ENCODE data around the gene DGKH.

- TF ChIP-seq POLR2A (IDR thresholded peaks at IDR 0.05; ENCODE audit: low read depth, low read length) (no peak), POLR2AphosphoS5 (IDR thresholded peaks at IDR 0.05; ENCODE audit: low read depth, low read length) (no peak)
Observed at GRCh38 chr13:42027286-42027685, 21.2 kb upstream of the DGKH start.
